HEK293T (cell line): ENCODE results near the gene OSBPL3.

ENCODE experiments used
- CTCF ChIA-PET: fragments of 350-600 bp; formaldehyde crosslinking; extraction: SDS; loops from one replicate; lab custom pipeline; 2021; ENCODE audit warnings: antibody characterized with exemption, inconsistent platforms; lab: Yijun Ruan, JAX
- POLR2A ChIA-PET: fragments of 350-600 bp; formaldehyde crosslinking; extraction: SDS; loops from one replicate; lab custom pipeline; 2020; ENCODE audit warnings: antibody characterized with exemption, inconsistent platforms; lab: Yijun Ruan, JAX
- DNase-seq: peaks from one replicate; pipeline ENCODE4 v3.0.0; 2012; ENCODE audit warnings: mixed read lengths; ENCODE audit errors: extremely low spot score
- ARNT ChIP-seq: fragments of 450-650 bp; IDR thresholded peaks from 2 replicates; pipeline ENCODE4 v1.6.1; 2017; ENCODE audit warnings: mild to moderate bottlenecking
- BHLHE40 ChIP-seq: fragments of 450-650 bp; IDR thresholded peaks from 2 replicates; pipeline ENCODE4 v1.6.1; 2016; ENCODE audit warnings: mild to moderate bottlenecking, moderate library complexity, borderline replicate concordance
- CTBP1 ChIP-seq: fragments of 450-650 bp; IDR thresholded peaks from 2 replicates; pipeline ENCODE4 v1.6.1; 2016; ENCODE audit warnings: borderline replicate concordance
- ELF4 ChIP-seq: fragments of 450-650 bp; IDR thresholded peaks from 2 replicates; pipeline ENCODE4 v1.6.1; 2017; ENCODE audit warnings: antibody characterized with exemption
- FOXA1 ChIP-seq: fragments of 450-650 bp; IDR thresholded peaks from 2 replicates; pipeline ENCODE4 v1.6.1; 2016; ENCODE audit warnings: mild to moderate bottlenecking
- FOXK2 ChIP-seq: fragments of 450-650 bp; IDR thresholded peaks from 2 replicates; pipeline ENCODE4 v1.6.1; 2016; ENCODE audit warnings: mild to moderate bottlenecking
- FOXM1 ChIP-seq: fragments of 450-650 bp; IDR thresholded peaks from 2 replicates; pipeline ENCODE4 v1.6.1; 2017; ENCODE audit warnings: mild to moderate bottlenecking, borderline replicate concordance
- HDGF ChIP-seq: fragments of 450-650 bp; IDR thresholded peaks from 2 replicates; pipeline ENCODE4 v1.6.1; 2017; ENCODE audit warnings: antibody characterized with exemption, borderline replicate concordance
- L3MBTL2 ChIP-seq: fragments of 450-650 bp; conservative IDR thresholded peaks from 2 replicates; pipeline ENCODE4 v1.6.1; 2016; ENCODE audit warnings: mild to moderate bottlenecking
- LEF1 ChIP-seq: fragments of 450-650 bp; IDR thresholded peaks from 2 replicates; pipeline ENCODE4 v1.6.1; 2017; ENCODE audit warnings: mild to moderate bottlenecking, borderline replicate concordance
- NFRKB ChIP-seq: fragments of 450-650 bp; IDR thresholded peaks from 2 replicates; pipeline ENCODE4 v1.6.1; 2016; ENCODE audit warnings: mild to moderate bottlenecking, moderate library complexity
- PKNOX1 ChIP-seq: fragments of 450-650 bp; IDR thresholded peaks from 2 replicates; pipeline ENCODE4 v1.6.1; 2016
- SP1 ChIP-seq: fragments of 450-650 bp; IDR thresholded peaks from 2 replicates; pipeline ENCODE4 v1.6.1; 2017
- SUZ12 ChIP-seq: fragments of 450-650 bp; IDR thresholded peaks from 2 replicates; pipeline ENCODE4 v1.6.1; 2016; ENCODE audit warnings: mild to moderate bottlenecking
- TARDBP ChIP-seq: fragments of 450-650 bp; IDR thresholded peaks from 2 replicates; pipeline ENCODE4 v1.6.1; 2016
- ZNF384 ChIP-seq: fragments of 450-650 bp; IDR thresholded peaks from 2 replicates; pipeline ENCODE4 v1.6.1; 2016

OSBPL3 gene

GRCh38 chr7:24946467-24946866, 33.5 kb downstream of the OSBPL3 start:
- ChIA-PET CTCF (interaction anchor here (1.5 kb wide), 1 partner anchor 36 kb away, joined by 3 read pairs; no protein-coding TSS in a partner anchor), POLR2A (no interaction called here)
- no peak for DNase-seq
- no peak for TF ChIP-seq NFRKB
- TF ChIP-seq ZNF384 = no peak
- no peak for TF ChIP-seq L3MBTL2

GRCh38 chr7:24945899-24946298, 34.1 kb downstream of the OSBPL3 start:
- POLR2A ChIA-PET = no interaction called here
- DNase-seq = no peak
- CTCF ChIA-PET = interaction anchor here (1.5 kb wide), 1 partner anchor 37 kb away, joined by 3 read pairs; no protein-coding TSS in a partner anchor
- TF ChIP-seq ELF4 (no peak), SP1 (no peak), L3MBTL2 (no peak), BHLHE40 (no peak), HDGF (no peak), ZNF384 (no peak), SUZ12 (no peak), ARNT (no peak), FOXA1 (no peak), NFRKB (no peak), FOXK2 (no peak), FOXM1 (no peak), TARDBP (no peak), PKNOX1 (no peak), CTBP1 (no peak)

DNA sequence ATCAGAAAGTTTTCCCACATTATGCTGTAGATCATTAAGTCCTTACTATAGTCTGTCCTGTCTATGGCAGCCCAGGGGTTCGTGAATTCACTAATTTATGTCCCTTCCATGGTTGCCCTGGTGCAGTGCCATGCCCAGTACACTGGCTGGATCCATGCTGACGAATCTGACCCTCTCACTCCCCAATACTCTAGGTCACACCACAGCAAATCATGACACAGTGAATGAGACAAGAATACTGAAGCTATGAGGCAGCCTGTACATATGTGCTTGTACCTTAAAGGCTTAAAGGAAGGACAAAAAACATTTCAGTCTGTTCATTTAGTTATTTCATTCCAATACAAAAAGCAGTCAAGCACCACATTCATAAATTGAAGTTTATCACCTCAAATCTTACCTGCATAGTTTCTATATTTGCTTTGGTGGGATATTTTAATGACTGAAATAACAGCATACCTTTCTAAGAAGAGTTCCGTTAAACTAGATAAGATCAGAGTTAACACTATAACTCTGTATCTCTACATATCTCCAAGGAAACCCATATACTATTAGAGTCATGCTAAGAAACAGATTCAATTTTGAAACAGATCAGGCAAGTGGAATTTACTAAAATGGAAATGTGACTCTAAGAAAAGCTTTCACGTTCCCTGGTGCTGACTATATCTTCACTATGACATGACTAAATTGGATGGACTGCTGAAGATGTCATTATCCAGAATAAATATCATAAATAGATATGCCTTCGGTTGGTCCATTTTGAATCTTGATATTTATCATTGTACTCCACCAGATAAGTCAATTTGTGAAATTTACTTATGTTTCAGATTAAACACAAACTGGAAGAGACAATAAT, 36.7 kb downstream of the OSBPL3 start:
- TF ChIP-seq PKNOX1 (no peak), ARNT (no peak), ELF4 (no peak), FOXM1 (no peak), BHLHE40 (no peak), LEF1 (no peak), L3MBTL2 (no peak), TARDBP (no peak), SP1 (no peak), FOXA1 (no peak), CTBP1 (no peak)
- CTCF ChIA-PET = interaction anchor here (0.6 kb wide), 1 partner anchor 911 kb away, joined by 3 read pairs; no protein-coding TSS in a partner anchor
- DNase-seq = no peak
- POLR2A ChIA-PET = no interaction called here

DNA sequence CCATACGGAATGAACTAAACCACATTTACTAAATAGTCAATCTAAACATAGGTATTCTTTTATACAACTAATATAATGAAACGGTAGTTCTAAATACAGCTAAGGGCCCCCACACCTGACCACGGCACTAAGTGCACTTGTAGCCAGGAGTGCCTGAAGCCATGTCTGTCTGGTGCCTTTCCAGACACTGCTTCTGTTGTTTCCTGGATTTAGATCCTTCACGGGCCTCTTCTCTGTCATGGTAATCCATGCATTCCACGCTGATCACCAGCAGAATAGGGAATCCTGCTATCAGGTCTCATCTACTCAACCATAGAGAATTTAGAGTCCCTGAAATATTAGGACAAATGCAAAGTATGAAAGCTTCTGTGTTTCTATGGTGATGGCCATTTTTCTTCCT, 37.8 kb downstream of the OSBPL3 start:
- no peak for DNase-seq
- CTCF ChIA-PET = no interaction called here
- no peak for TF ChIP-seq ARNT
- no peak for TF ChIP-seq NFRKB
- no peak for TF ChIP-seq ZNF384
- TF ChIP-seq CTBP1 = no peak
- TF ChIP-seq PKNOX1 = no peak
- TF ChIP-seq ELF4 = no peak
- TF ChIP-seq L3MBTL2 = no peak
- TF ChIP-seq HDGF = no peak
- no peak for TF ChIP-seq SUZ12
- no peak for TF ChIP-seq LEF1
- TF ChIP-seq FOXK2 = no peak
- TF ChIP-seq TARDBP = no peak
- TF ChIP-seq FOXM1 = no peak
- TF ChIP-seq BHLHE40 = no peak
- TF ChIP-seq SP1 = no peak
- TF ChIP-seq FOXA1 = no peak
- POLR2A ChIA-PET = no interaction called here

- CTCF ChIA-PET = no interaction called here
- TF ChIP-seq BHLHE40 (no peak), TARDBP (no peak), LEF1 (no peak), FOXA1 (no peak), ELF4 (no peak), SP1 (no peak), SUZ12 (no peak), HDGF (no peak), PKNOX1 (no peak), FOXK2 (no peak), CTBP1 (no peak)
- DNase-seq = no peak
- POLR2A ChIA-PET = no interaction called here
These were observed 40.6 kb downstream of the OSBPL3 start for GRCh38 chr7:24939416-24939815.
